Stimulated activated CD4-positive, alpha-beta T cell treated with anti-CD3 and anti-CD28 coated beads, Interleukin-2, amount 100 ng/mL, for 48 hours (primary cell): ENCODE results near the gene LOXL1.

ENCODE experiments used
- DNase-seq, 2 donors: peaks; one replicate each; pipeline ENCODE4 v3.0.0-alpha.2; 2020

Gene LOXL1, protein sequence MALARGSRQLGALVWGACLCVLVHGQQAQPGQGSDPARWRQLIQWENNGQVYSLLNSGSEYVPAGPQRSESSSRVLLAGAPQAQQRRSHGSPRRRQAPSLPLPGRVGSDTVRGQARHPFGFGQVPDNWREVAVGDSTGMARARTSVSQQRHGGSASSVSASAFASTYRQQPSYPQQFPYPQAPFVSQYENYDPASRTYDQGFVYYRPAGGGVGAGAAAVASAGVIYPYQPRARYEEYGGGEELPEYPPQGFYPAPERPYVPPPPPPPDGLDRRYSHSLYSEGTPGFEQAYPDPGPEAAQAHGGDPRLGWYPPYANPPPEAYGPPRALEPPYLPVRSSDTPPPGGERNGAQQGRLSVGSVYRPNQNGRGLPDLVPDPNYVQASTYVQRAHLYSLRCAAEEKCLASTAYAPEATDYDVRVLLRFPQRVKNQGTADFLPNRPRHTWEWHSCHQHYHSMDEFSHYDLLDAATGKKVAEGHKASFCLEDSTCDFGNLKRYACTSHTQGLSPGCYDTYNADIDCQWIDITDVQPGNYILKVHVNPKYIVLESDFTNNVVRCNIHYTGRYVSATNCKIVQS

DNA sequence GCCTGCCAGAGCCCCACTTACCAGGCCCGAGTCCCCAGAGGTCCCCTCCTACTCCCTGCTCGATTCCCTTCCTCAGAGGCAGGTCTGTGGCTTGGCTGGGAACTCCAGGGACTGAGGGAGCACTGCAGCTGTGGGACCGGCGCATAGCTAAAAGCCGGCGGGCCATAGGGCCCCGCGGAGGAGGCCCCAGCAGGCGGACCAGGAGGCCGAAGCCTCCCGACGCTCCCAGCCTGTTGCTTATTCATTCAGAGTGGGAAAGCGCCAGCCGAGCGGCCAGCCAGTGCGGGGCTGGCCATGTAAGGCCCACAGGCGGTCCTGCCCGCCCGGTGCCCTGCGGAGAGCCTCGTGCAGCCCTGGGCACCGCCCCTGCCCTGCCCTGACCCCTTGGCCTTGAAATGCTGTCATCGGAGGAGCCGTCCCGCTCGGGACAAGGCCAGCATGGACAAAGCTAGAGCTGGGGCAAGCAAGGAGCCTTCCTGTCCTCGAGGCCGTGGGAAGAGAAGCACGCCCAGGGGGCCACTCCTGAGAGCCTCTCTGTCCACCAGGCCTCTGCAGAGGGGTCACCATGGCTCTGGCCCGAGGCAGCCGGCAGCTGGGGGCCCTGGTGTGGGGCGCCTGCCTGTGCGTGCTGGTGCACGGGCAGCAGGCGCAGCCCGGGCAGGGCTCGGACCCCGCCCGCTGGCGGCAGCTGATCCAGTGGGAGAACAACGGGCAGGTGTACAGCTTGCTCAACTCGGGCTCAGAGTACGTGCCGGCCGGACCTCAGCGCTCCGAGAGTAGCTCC, at the start of gene LOXL1:
LOXL1 (plus strand) TSS at position 244 of the 784 bp plus-strand sequence; CDS start at position 566, 322 bp downstream.
- no peak for DNase-seq

- no peak for DNase-seq
These were observed 46.8 kb upstream of the LOXL1 start for GRCh38 chr15:73879426-73879825.

DNA sequence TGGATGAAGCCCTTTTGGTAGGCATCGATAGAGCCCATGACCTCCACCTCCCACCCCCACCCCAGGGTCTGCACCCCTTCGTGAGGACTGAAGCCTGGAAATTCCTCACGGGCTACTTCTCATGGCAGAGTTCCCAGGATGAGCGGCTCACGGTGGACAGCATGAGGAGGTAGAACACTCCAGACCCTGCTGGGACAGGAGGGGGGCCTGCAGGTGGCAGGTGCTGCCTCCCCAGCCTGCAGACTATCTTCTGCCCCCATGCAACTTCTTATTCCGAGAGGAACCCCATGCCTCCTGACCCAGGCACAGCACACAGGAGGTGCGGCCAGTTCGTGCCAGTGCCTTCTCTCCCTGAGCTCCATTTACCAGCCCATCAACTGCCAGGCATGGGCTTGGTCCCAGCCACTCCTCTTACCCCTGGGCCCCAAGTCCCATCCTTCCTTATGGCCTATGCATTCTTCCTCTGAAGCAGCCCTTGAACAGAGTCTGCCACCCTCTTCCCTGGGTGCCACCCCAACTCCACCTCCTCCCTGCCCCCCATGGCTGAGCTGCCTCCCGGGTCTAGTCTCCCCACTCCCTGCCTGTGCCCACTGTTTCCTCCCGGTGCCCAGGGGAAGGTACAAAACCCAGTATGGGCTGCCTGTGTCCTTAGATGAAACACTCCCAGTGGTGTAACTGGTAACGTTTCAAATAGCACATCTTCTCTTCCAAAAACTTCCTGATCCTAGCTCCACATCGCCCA, 44.5 kb upstream of the LOXL1 start:
- no peak for DNase-seq

- no peak for DNase-seq
These were observed 43.4 kb upstream of the LOXL1 start for GRCh38 chr15:73882761-73883419.

DNA sequence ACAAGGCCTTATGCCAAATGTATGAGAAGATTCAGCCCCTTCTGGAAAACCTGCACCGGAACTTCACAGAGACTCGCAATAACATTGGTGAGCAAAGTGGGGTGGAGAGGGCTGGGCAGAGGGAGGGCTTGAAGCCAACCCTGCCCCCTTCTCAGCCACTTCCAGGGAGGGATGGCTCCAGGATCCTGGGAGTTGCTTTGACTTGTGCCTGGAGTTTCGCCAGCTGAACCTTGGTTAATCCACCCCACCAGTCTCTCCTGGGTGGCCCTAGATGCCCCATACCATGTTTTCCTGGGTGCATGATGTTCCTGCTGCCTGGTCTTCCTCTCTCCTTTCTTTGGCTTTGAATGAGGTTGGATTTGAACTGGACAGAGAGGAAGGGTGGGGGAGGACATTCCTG, 42.1 kb upstream of the LOXL1 start:
- DNase-seq, result no peak

- no peak for DNase-seq
These were observed 40.1 kb upstream of the LOXL1 start for GRCh38 chr15:73885954-73886700.

GRCh38 chr15:73886717-73887345, 39.4 kb upstream of the LOXL1 start:
- no peak for DNase-seq

- no peak for DNase-seq
These were observed 38.8 kb upstream of the LOXL1 start for GRCh38 chr15:73887481-73887880.

GRCh38 chr15:73888224-73889041, 37.8 kb upstream of the LOXL1 start:
- no peak for DNase-seq

DNA sequence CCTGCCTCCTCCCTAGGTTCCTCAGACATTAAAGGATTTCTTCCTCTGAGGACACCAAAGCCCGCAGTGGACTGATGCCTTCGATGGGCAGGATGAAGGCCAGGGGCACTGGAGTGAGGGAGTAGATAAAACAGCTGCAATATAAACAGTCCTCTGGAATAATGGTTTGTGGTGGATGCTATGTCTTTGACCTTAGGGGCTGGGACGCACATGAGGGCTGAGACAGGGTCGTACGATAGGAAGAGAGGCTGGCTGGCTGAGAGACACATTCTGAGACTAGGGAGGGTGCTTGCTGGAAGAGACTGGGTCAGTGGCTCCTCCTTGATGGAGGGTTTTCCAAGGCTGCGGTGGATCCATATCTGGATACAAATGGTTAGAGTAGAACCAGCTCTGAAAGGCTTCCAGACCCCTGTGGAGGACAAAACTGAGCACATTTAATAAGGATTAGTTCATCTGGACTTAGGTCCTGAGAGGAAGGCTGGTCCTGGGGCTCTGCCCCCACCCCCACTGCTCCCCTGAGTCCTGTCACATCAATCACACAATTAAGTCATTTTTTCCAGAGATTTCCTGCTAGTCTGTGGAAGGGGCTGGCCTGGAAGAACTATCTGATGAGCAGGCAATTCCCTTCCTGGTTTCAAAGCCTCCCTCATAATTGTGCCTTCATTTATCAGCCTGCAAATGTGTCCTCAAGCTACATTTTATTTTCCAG, 37.1 kb upstream of the LOXL1 start:
- DNase-seq, result no peak

DNA sequence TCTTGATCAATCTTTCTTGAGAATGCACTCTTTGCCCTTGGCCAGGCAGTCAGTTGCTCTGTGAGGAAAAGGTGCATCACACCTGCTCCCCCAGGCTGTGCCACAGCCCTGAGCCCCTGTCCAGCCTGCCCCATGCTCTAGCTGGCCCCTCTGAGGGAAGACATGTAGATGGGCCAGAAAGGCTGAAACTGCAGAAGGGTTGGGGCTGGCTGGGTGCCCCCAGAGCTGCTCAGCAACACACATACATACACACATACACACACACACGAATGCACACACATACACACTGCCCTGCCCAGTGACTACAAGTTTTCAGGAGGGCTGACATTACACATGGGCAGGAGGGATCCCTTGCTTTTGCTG, 36.5 kb upstream of the LOXL1 start:
- no peak for DNase-seq

GRCh38 chr15:73891328-73892315, 34.6 kb upstream of the LOXL1 start:
- DNase-seq, result no peak

DNA sequence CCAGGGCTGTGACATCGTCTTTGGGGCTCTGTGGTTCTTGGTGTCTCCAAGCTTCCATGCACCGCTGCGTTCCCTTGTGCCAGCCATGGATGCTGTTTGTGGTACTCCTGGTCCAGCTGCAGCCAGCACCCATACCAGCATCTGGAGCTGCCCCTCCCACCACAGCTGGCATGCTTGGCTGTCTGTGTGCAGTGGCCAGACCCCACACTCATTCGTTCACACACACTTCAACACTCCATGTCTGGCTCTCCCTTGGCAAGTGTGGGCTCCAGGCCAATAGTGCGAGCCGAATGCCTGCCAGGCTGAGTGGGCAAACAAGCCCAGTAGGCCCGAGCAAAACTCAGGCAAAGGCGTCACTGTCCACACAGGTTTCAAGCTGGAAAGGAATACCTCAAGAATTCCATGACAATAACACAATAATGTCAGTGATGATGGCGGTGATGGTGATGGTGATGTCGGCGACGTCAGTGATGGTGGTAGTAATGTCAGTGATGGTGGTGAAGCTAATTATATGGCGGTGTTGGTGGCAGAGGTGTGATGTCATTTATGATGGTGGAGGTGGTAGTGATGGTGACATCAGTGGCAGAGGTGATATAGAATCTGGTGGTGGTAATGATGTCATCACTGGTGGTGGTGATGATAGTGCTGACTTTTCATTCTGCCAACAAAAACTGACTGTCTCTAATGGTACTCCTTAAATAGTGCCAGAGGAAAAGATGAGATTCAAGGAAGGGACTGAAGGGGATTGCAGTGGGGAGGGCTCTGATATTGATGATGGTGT, 33.6 kb upstream of the LOXL1 start:
- DNase-seq, result no peak

GRCh38 chr15:73894133-73894814, 32.0 kb upstream of the LOXL1 start:
- no peak for DNase-seq

- peak; percentile 57 to 68 for DNase-seq
These were observed 28.6 kb upstream of the LOXL1 start for GRCh38 chr15:73897441-73898261.
